GM21529 (cell line): ENCODE measurements around the gene TXLNG.
A peak's percentile ranks its signal among the peaks of the same experiment; 100 is the strongest.

Experiments used
- ATAC-seq: cut with Tn5 transposase; IDR thresholded peaks from one replicate; pipeline ENCODE4 v1.9.1; 2021; ENCODE audit not compliant: unreplicated experiment

TXLNG gene

GRCh38 chrX:16870862-16871815, 84.9 kb downstream of the TXLNG start:
- no peak for ATAC-seq

GRCh38 chrX:16873106-16873505, 86.8 kb downstream of the TXLNG start:
- ATAC-seq = no peak

GRCh38 chrX:16874458-16875095, 88.3 kb downstream of the TXLNG start:
- no peak for ATAC-seq

- no peak for ATAC-seq
Observed at GRCh38 chrX:16876696-16877095, 90.4 kb downstream of the TXLNG start.

GRCh38 chrX:16882169-16882568, 95.9 kb downstream of the TXLNG start:
- peak; percentile 35 for ATAC-seq

- peak; percentile 74 for ATAC-seq
Observed at GRCh38 chrX:16882702-16883486, 96.6 kb downstream of the TXLNG start.

GRCh38 chrX:16883487-16883804, 97.2 kb downstream of the TXLNG start:
- ATAC-seq = no peak

- ATAC-seq = no peak
Observed at GRCh38 chrX:16885628-16886027, 99.4 kb downstream of the TXLNG start.

- peak; percentile 94 for ATAC-seq
Observed at GRCh38 chrX:16892504-16893362, 106.5 kb downstream of the TXLNG start.
